SK-N-SH (cell line): Measurements from ENCODE around the gene CAPZA3. TPM values are rescaled to one million over a fixed set of nuclear protein-coding genes. Genes with fewer than 3 reads are reported as not detected.

Experiments used
- CTCF ChIA-PET: fragments of 300-600, 350-600 bp; formaldehyde crosslinking; extraction: SDS; loops from one replicate; lab custom pipeline; 2021; lab: Yijun Ruan, JAX
- POLR2A ChIA-PET: fragments of 350-600 bp; sonication (Branson Sonifier 250); formaldehyde crosslinking; extraction: SDS; loops from one replicate; lab custom pipeline; 2020; ENCODE audit warnings: antibody characterized with exemption, inconsistent platforms; lab: Yijun Ruan, JAX
- DNase-seq: peaks from one replicate; pipeline ENCODE4 v3.0.0; 2012
- H2AFZ ChIP-seq: fragments of 200-600 bp; sonication (generic); 2 replicates; pipeline ENCODE4 v1.8.1; 2016; ENCODE audit warnings: antibody characterized with exemption, mild to moderate bottlenecking, low read depth
- H3F3A ChIP-seq: fragments of 200-600 bp; sonication (generic); replicated peaks from 2 replicates; pipeline ENCODE3; 2016; ENCODE audit warnings: antibody characterized with exemption, mild to moderate bottlenecking; ENCODE audit not compliant: insufficient read depth
- H3K27ac ChIP-seq, 2 experiments: fragments of 200-500 bp in 1 of 2; fragments of 200-600 bp in 1 of 2; sonication (Bioruptor generic) in 1 of 2; sonication (generic), shearing (Covaris generic) in 1 of 2; 2 replicates each; pipeline versions ENCODE4 v1.5.1 to v1.6.1; 2014 to 2016; ENCODE audit warnings: low read depth in 2 of 2, inconsistent platforms in 1 of 2, low read length in 1 of 2, mild to moderate bottlenecking in 1 of 2, mixed read lengths in 1 of 2
- H3K27me3 ChIP-seq: fragments of 200-600 bp; sonication (generic), shearing (Covaris generic); 2 replicates; pipeline ENCODE4 v1.6.1; 2016; ENCODE audit warnings: mixed run types; ENCODE audit not compliant: insufficient read depth
- H3K36me3 ChIP-seq, 2 experiments: fragments of 200-500 bp in 1 of 2; fragments of 200-600 bp in 1 of 2; sonication (Bioruptor generic) in 1 of 2; sonication (generic) in 1 of 2; replicated peaks in 1 of 2; 2 replicates each; pipeline versions ENCODE3 to v1.5.1; 2014 to 2016; ENCODE audit warnings: low read length in 1 of 2, mild to moderate bottlenecking in 1 of 2; ENCODE audit not compliant: insufficient read depth in 2 of 2, control insufficient read depth in 1 of 2
- H3K4me1 ChIP-seq, 2 experiments: fragments of 200-500 bp in 1 of 2; fragments of 200-600 bp in 1 of 2; sonication (Bioruptor generic) in 1 of 2; sonication (generic), shearing (Covaris generic) in 1 of 2; 2 replicates each; pipeline versions ENCODE4 v1.5.1 to v1.6.1; 2014 to 2016; ENCODE audit warnings: low read depth in 1 of 2, low read length in 1 of 2, mixed run types in 1 of 2; ENCODE audit not compliant: insufficient read depth in 2 of 2, control insufficient read depth in 1 of 2
- H3K4me2 ChIP-seq: fragments of 200-600 bp; sonication (generic), shearing (Covaris generic); 2 replicates; pipeline ENCODE4 v1.6.1; 2017; ENCODE audit warnings: mixed run types
- H3K4me3 ChIP-seq, 2 experiments: fragments of 200-500 bp in 1 of 2; fragments of 200-600 bp in 1 of 2; sonication (Bioruptor generic) in 1 of 2; sonication (generic), shearing (Covaris generic) in 1 of 2; 2 replicates each; pipeline versions ENCODE4 v1.5.1 to v1.8.1; 2014 to 2016; ENCODE audit warnings: low read depth in 2 of 2, inconsistent platforms in 1 of 2, low read length in 1 of 2, mild to moderate bottlenecking in 1 of 2, mixed read lengths in 1 of 2, moderate library complexity in 1 of 2
- H3K79me2 ChIP-seq: fragments of 200-600 bp; sonication (generic); 2 replicates; pipeline ENCODE4 v1.8.1; 2017; ENCODE audit warnings: mild to moderate bottlenecking; ENCODE audit not compliant: insufficient read depth
- H3K9ac ChIP-seq: fragments of 200-600 bp; sonication (generic); 2 replicates; pipeline ENCODE4 v1.6.1; 2017; ENCODE audit warnings: mixed run types
- H3K9me2 ChIP-seq: fragments of 200-600 bp; sonication (generic); 2 replicates; pipeline ENCODE4 v1.6.1; 2017; ENCODE audit warnings: mixed run types
- H3K9me3 ChIP-seq: fragments of 200-600 bp; sonication (generic); 2 replicates; pipeline ENCODE4 v1.6.1; 2017; ENCODE audit warnings: mixed run types, mild to moderate bottlenecking, moderate library complexity
- H4K20me1 ChIP-seq: fragments of 200-600 bp; sonication (generic); 2 replicates; pipeline ENCODE4 v1.6.1; 2017; ENCODE audit warnings: mild to moderate bottlenecking, mixed run types; ENCODE audit not compliant: insufficient read depth
- CHD2 ChIP-seq: fragments of 150-350 bp; IDR thresholded peaks from 2 replicates; pipeline ENCODE4 v1.6.1; 2018; ENCODE audit warnings: low read length; ENCODE audit not compliant: partially characterized antibody
- ELF1 ChIP-seq: IDR thresholded peaks from 2 replicates; pipeline ENCODE4 v1.4.0; 2012
- EP300 ChIP-seq, 2 experiments: IDR thresholded peaks; 2 replicates each; pipeline versions ENCODE4 v1.4.0 to v1.6.1; 2012; ENCODE audit warnings: borderline replicate concordance in 1 of 2, low read depth in 1 of 2, low read length in 1 of 2
- EZH2phosphoT487 ChIP-seq: fragments of 200-600 bp; sonication (generic); IDR thresholded peaks from 2 replicates; pipeline ENCODE4 v1.6.1; 2017; ENCODE audit warnings: low read depth, mixed run types, mild to moderate bottlenecking, antibody characterized with exemption, moderate library complexity, borderline replicate concordance
- FOSL2 ChIP-seq: IDR thresholded peaks from 2 replicates; pipeline ENCODE4 v1.4.0; 2012; ENCODE audit warnings: low read depth, mild to moderate bottlenecking, moderate library complexity, borderline replicate concordance
- FOXJ3 ChIP-seq: sonication (generic); formaldehyde crosslinking; IDR thresholded peaks from 2 replicates; pipeline ENCODE4 v1.5.1; 2020; ENCODE audit warnings: mild to moderate bottlenecking, missing genetic modification reagents
- GATA2 ChIP-seq: sonication (generic); formaldehyde crosslinking; IDR thresholded peaks from 2 replicates; pipeline ENCODE4 v1.5.0; 2020; ENCODE audit warnings: mild to moderate bottlenecking, missing genetic modification reagents
- IRF3 ChIP-seq: fragments of 150-350 bp; IDR thresholded peaks from 2 replicates; pipeline ENCODE4 v1.6.1; 2016; ENCODE audit warnings: mild to moderate bottlenecking, low read depth, low read length
- JUND ChIP-seq: IDR thresholded peaks from 2 replicates; pipeline ENCODE4 v1.4.0; 2012
- NFIC ChIP-seq: IDR thresholded peaks from 2 replicates; pipeline ENCODE4 v1.4.0; 2012; ENCODE audit warnings: borderline replicate concordance
- POLR2AphosphoS5 ChIP-seq: IDR thresholded peaks from 2 replicates; pipeline ENCODE4 v1.6.1; 2012; ENCODE audit warnings: low read depth, low read length
- RAD21 ChIP-seq: IDR thresholded peaks from 2 replicates; pipeline ENCODE4 v1.6.1; 2012; ENCODE audit warnings: mild to moderate bottlenecking, low read length
- REST ChIP-seq: IDR thresholded peaks from 2 replicates; pipeline ENCODE4 v1.6.1; 2012; ENCODE audit warnings: mild to moderate bottlenecking, low read depth, low read length, moderate library complexity
- RFX5 ChIP-seq: IDR thresholded peaks from 2 replicates; pipeline ENCODE4 v1.6.1; 2012; ENCODE audit warnings: mild to moderate bottlenecking, improper control_type of control experiment, low read length
- RXRA ChIP-seq: IDR thresholded peaks from 2 replicates; pipeline ENCODE4 v1.4.0; 2012; ENCODE audit warnings: low read depth, mild to moderate bottlenecking, borderline replicate concordance
- USF2 ChIP-seq: fragments of 150-350 bp; IDR thresholded peaks from 2 replicates; pipeline ENCODE4 v1.6.1; 2017; ENCODE audit warnings: antibody characterized with exemption, low read length, low read depth, borderline replicate concordance
- ZBTB33 ChIP-seq: IDR thresholded peaks from 2 replicates; pipeline ENCODE4 v1.4.0; 2012; ENCODE audit warnings: low read depth, borderline replicate concordance
- WGBS: methylation state at CpG from one replicate; pipeline ENCODE4 v1.1.6; 2017; ENCODE audit warnings: low lambda C conversion rate; 5-methylcytosine and 5-hydroxymethylcytosine counted together
- polyA plus RNA-seq, 3 experiments: library from polyadenylated mRNA; depleted of rRNA; stranded (reverse); fragments of >200 nt; gene quantifications; 2 replicates each; pipeline ENCODE4 v1.2.3, GENCODE V29; 2012

The CAPZA3 gene
- polyA plus RNA-seq, 1 of the 3 experiments (the other 2 are of a cell fraction) = not detected

- peak overlapping the region in 1 of 2 experiments; percentile 28; a peak in 1 of 4 replicates for H3K27ac ChIP-seq
- peaks cover 0 to 8% of the 10 kb centered on the region in 2 experiments; a peak in 2 of 4 replicates for H3K4me1 ChIP-seq
- no peak for TF ChIP-seq USF2
- no peak for TF ChIP-seq CHD2
- no peak for TF ChIP-seq GATA2 (CRISPR knock-in tag)
- TF ChIP-seq FOXJ3 (CRISPR knock-in tag) = no peak
- no peak for TF ChIP-seq EZH2phosphoT487
- TF ChIP-seq ZBTB33 = no peak
- H3F3A ChIP-seq = peaks cover 9% of the 10 kb centered on the region
- no peaks in the 10 kb centered on the region for H3K9me2 ChIP-seq
- H3K36me3 ChIP-seq = no peaks in the 10 kb centered on the region
- no peaks in the 10 kb centered on the region for H4K20me1 ChIP-seq
- no peaks in the 10 kb centered on the region for H3K79me2 ChIP-seq
- POLR2A ChIA-PET = no interaction called here
- H3K4me2 ChIP-seq = no peak overlapping the region
- H3K9me3 ChIP-seq = no peaks in the 10 kb centered on the region
- no peaks in the 10 kb centered on the region for H3K27me3 ChIP-seq
- H3K9ac ChIP-seq = no peak overlapping the region
- WGBS = 85% methylated on average over 1 of the region's 1 CpG
- no peak overlapping the region for H3K4me3 ChIP-seq
- DNase-seq = no peak
- CTCF ChIA-PET = no interaction called here
- H2AFZ ChIP-seq = no peak overlapping the region
Observed at GRCh38 chr12:18752947-18753346, 15.0 kb downstream of the CAPZA3 start.

- H3K79me2 ChIP-seq = no peaks in the 10 kb centered on the region
- H3K4me3 ChIP-seq = no peak overlapping the region
- no peaks in the 10 kb centered on the region for H3K27me3 ChIP-seq
- POLR2A ChIA-PET = no interaction called here
- 57% methylated on average over 7 of the region's 16 CpGs for WGBS
- no peak overlapping the region for H3K9ac ChIP-seq
- H3K9me3 ChIP-seq = no peaks in the 10 kb centered on the region
- H3K4me2 ChIP-seq = no peak overlapping the region
- no peaks in the 10 kb centered on the region for H3K9me2 ChIP-seq
- no peak overlapping the region for H3K27ac ChIP-seq
- peaks cover 5% of the 10 kb centered on the region for H3F3A ChIP-seq
- DNase-seq = no peak
- peaks cover 0 to 8% of the 10 kb centered on the region in 2 experiments; a peak in 2 of 4 replicates for H3K4me1 ChIP-seq
- H2AFZ ChIP-seq = no peak overlapping the region
- CTCF ChIA-PET = interaction anchor here (0.7 kb wide), 1 partner anchor 53 kb away, joined by 3 read pairs; no protein-coding TSS in a partner anchor
- no peaks in the 10 kb centered on the region for H3K36me3 ChIP-seq
- no peaks in the 10 kb centered on the region for H4K20me1 ChIP-seq
- no peak for TF ChIP-seq EP300 (IDR thresholded peaks at IDR 0.05; ENCODE audit: borderline replicate concordance in 1 of 2, low read depth in 1 of 2, low read length in 1 of 2)
- no peak for TF ChIP-seq ELF1
- TF ChIP-seq RXRA = no peak
- TF ChIP-seq FOXJ3 (CRISPR knock-in tag) = no peak
- no peak for TF ChIP-seq POLR2AphosphoS5
- no peak for TF ChIP-seq FOSL2
- TF ChIP-seq JUND = no peak
- no peak for TF ChIP-seq RFX5
- TF ChIP-seq IRF3 = no peak
- TF ChIP-seq NFIC = no peak
- TF ChIP-seq RAD21 = no peak
- TF ChIP-seq REST = no peak
- TF ChIP-seq USF2 = no peak
Observed at GRCh38 chr12:18753481-18754123, 15.7 kb downstream of the CAPZA3 start.
